ENCODE data around the gene SLC27A3.

The SLC27A3 gene

DNA sequence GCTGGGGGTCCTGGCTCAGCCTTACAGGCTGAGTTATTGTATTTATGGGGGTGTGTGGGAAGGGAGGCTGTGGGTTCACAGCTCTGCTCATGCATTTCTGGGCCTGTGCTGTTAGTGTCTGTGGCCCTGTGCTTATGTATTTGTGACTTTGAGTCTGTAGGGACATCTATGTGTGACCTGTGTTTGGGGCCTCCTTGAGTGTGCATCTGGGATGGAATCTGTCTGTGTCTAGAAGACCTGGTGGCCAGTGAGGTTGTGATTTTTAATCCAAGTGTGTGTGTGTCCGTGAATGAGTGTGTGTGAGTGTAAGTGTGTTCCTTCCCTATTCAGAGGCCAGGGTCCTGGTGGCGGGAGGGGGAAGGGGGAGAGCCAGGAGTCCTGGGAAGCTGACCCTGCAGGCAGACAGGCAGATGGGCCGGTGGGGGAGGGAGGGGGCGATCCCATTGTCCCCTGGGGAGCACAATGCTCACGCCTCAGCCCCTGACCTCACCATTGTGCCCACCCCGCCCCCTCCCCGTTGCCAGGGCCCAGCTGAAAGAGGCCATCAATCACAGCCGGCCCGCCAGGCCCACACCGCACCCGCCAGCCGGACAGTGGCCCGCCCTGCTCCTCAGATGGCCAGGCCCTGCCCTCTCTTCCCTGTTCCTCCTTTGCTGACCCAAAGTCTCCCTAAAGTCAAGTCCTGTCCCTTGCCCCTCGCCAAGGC is 19.6 kb downstream of the SLC27A3 start:
- Histone ChIP-seq H3K9ac (ENCODE audit: low read depth, low read length) (no peak overlapping the region), H3K9me3 (ENCODE audit: control insufficient read depth, insufficient read depth, low read length) (no peaks in the 10 kb centered on the region), H3K27ac (ENCODE audit: low read depth, low read length) (no peak overlapping the region), H3K36me3 (ENCODE audit: control insufficient read depth, insufficient read depth, low read length) (no peaks in the 10 kb centered on the region), H3K4me3 (ENCODE audit: low read depth, low read length) (no peak overlapping the region), H3K27me3 (ENCODE audit: control insufficient read depth, insufficient read depth, low read length) (no peaks in the 10 kb centered on the region), H3K4me1 (ENCODE audit: control insufficient read depth, insufficient read depth, low read length) (peaks cover 21% of the 10 kb centered on the region; the same call in 1 of the 2 replicates)

- Histone ChIP-seq H3K36me3 (ENCODE audit: control insufficient read depth, insufficient read depth, low read length) (no peaks in the 10 kb centered on the region), H3K4me1 (ENCODE audit: control insufficient read depth, insufficient read depth, low read length) (peaks cover 21% of the 10 kb centered on the region; the same call in 1 of the 2 replicates), H3K9ac (ENCODE audit: low read depth, low read length) (no peak overlapping the region), H3K4me3 (ENCODE audit: low read depth, low read length) (no peak overlapping the region), H3K9me3 (ENCODE audit: control insufficient read depth, insufficient read depth, low read length) (no peaks in the 10 kb centered on the region), H3K27ac (ENCODE audit: low read depth, low read length) (no peak overlapping the region), H3K27me3 (ENCODE audit: control insufficient read depth, insufficient read depth, low read length) (no peaks in the 10 kb centered on the region)
These were observed 20.2 kb downstream of the SLC27A3 start for GRCh38 chr1:153795330-153795837.

DNA sequence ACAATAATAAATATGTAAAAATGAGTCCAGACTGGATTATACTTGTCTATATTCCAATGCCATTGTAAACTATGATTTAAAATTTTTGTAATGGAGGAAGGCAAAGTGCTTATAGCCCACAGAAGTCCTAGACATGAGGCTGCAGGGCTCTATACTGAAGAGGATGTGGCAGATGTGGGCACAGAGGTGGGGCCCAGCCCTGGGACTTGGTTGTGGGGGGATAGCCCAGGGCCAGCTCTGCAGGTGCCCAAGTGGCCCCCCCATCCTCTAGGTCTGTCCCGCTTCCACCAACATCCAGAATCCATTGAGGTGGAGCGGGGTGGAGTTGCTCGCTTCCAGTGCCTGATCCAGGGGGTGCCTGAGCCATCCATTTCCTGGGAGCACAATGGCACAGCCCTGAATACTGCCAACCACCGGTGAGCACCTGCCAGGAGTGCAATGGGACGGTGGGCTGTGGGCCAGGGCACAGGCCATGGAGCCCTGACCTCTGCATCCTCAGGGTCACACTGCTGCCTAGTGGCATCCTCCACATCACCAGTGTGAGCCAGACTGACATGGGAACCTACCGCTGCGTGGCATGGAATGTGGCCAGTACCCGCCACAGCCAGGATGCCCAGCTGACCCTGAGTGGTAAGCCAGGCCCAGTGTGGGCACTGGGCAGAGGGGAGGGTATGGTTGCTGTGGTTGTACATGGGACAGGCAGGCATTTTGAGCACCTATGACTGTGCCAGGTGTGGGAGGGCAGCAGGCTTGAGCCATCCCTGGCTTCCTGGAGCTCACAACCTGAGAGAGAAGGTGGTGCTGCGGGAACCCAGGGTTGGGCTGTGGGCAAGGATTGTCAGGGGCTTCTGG is 21.0 kb downstream of the SLC27A3 start:
- Histone ChIP-seq H3K4me1 (ENCODE audit: control insufficient read depth, insufficient read depth, low read length) (peaks cover 21% of the 10 kb centered on the region; the same call in 1 of the 2 replicates), H3K9me3 (ENCODE audit: control insufficient read depth, insufficient read depth, low read length) (no peaks in the 10 kb centered on the region), H3K27ac (ENCODE audit: low read depth, low read length) (no peak overlapping the region), H3K9ac (ENCODE audit: low read depth, low read length) (no peak overlapping the region), H3K4me3 (ENCODE audit: low read depth, low read length) (no peak overlapping the region), H3K36me3 (ENCODE audit: control insufficient read depth, insufficient read depth, low read length) (no peaks in the 10 kb centered on the region), H3K27me3 (ENCODE audit: control insufficient read depth, insufficient read depth, low read length) (no peaks in the 10 kb centered on the region)

GRCh38 chr1:153796786-153797659 is 21.8 kb downstream of the SLC27A3 start:
- no peak overlapping the region for H3K27ac ChIP-seq (ENCODE audit: low read depth, low read length)
- H3K27me3 ChIP-seq (ENCODE audit: control insufficient read depth, insufficient read depth, low read length) = no peaks in the 10 kb centered on the region
- H3K4me3 ChIP-seq (ENCODE audit: low read depth, low read length) = no peak overlapping the region
- H3K9ac ChIP-seq (ENCODE audit: low read depth, low read length) = no peak overlapping the region
- no peaks in the 10 kb centered on the region for H3K9me3 ChIP-seq (ENCODE audit: control insufficient read depth, insufficient read depth, low read length)
- no peaks in the 10 kb centered on the region for H3K36me3 ChIP-seq (ENCODE audit: control insufficient read depth, insufficient read depth, low read length)
- peaks cover 21% of the 10 kb centered on the region; the same call in 1 of the 2 replicates for H3K4me1 ChIP-seq (ENCODE audit: control insufficient read depth, insufficient read depth, low read length)

DNA sequence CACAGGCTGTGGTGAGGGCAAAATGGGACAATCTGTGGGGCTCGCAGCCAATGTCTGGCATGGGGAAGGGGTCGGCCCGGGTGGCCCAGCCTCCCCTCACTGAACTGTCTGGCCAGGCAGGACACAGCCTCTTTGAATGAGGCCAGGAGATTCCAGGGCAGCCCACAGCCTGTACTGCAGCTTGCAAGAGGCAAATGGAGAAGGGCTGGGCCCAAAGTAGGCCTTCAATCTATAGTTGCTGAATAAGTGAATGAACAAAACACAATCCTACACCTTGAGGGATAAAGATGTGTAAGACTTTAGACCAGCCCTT is 23.2 kb downstream of the SLC27A3 start:
- Histone ChIP-seq H3K9me3 (ENCODE audit: control insufficient read depth, insufficient read depth, low read length) (no peaks in the 10 kb centered on the region), H3K9ac (ENCODE audit: low read depth, low read length) (no peak overlapping the region), H3K27ac (ENCODE audit: low read depth, low read length) (no peak overlapping the region), H3K36me3 (ENCODE audit: control insufficient read depth, insufficient read depth, low read length) (no peaks in the 10 kb centered on the region), H3K4me1 (ENCODE audit: control insufficient read depth, insufficient read depth, low read length) (peaks cover 14% of the 10 kb centered on the region; the same call in 1 of the 2 replicates), H3K4me3 (ENCODE audit: low read depth, low read length) (no peak overlapping the region), H3K27me3 (ENCODE audit: control insufficient read depth, insufficient read depth, low read length) (no peaks in the 10 kb centered on the region)

DNA sequence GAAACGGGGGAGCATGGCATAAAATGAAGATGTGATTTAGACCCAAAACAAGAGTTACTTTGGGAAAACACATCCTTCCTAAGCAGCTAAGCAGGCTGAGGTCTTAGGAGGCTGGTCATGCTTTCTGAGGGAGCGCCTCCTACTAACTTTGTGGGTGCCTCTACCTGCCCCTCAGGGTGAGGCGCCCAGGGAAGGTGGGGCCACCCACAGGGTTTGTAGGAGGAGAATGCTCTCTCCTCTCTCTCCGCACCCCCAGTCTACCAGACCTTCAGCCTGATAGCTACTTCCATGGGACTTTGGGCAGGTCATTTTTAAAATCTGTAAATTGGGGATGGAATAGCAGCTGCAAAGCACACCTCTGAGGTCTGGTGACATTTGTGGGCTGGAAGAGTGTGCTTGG is 23.8 kb downstream of the SLC27A3 start:
- Histone ChIP-seq H3K27ac (ENCODE audit: low read depth, low read length) (no peak overlapping the region), H3K9ac (ENCODE audit: low read depth, low read length) (no peak overlapping the region), H3K27me3 (ENCODE audit: control insufficient read depth, insufficient read depth, low read length) (no peaks in the 10 kb centered on the region), H3K36me3 (ENCODE audit: control insufficient read depth, insufficient read depth, low read length) (no peaks in the 10 kb centered on the region), H3K4me3 (ENCODE audit: low read depth, low read length) (no peak overlapping the region), H3K4me1 (ENCODE audit: control insufficient read depth, insufficient read depth, low read length) (peaks cover 10% of the 10 kb centered on the region; the same call in 1 of the 2 replicates), H3K9me3 (ENCODE audit: control insufficient read depth, insufficient read depth, low read length) (no peaks in the 10 kb centered on the region)

DNA sequence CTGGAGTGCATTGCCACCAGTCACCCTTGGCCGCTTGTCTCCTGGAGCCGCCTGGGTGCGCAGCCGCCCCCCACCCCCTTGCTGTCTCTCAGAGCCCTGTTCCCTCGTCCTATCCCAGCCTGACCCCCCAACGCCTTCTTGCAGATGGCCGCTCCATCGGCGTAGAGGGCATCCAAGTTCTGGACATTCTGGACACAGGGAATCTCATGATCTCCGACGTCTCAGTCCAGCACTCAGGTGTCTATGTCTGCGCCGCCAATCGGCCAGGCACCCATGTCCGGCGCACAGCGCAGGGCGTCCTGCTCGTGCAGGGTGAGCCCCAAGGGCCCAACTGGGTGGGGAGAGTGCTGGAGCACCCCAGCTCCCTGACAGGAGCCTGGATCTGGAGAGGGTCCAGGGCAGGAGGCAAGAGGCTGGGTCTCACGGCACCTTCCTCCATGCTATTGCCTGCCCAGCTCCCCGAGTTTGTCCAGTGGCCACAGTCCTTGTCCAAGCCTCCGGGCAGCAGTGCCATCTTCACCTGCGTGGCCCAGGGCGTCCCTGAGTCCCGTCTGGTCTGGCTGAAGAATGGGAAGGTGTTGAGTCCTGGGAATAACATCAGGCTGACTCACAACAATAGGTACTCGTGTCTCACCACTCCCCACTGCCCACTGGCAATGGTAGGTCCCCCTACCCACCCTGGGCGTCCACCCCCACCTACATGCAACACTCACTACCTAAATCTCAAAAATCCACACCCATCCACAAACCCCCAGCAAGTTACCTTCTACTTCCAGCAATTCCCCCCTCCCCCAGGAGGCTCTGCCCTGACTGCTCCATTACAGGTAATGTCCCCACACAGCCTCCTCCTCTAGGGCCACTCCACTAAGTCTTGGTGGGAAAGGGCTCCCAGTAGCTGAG is 24.6 kb downstream of the SLC27A3 start:
- Histone ChIP-seq H3K4me3 (ENCODE audit: low read depth, low read length) (no peak overlapping the region), H3K9ac (ENCODE audit: low read depth, low read length) (no peak overlapping the region; the same call in 1 of the 2 replicates), H3K9me3 (ENCODE audit: control insufficient read depth, insufficient read depth, low read length) (no peaks in the 10 kb centered on the region), H3K4me1 (ENCODE audit: control insufficient read depth, insufficient read depth, low read length) (peaks cover 4% of the 10 kb centered on the region; the same call in 1 of the 2 replicates), H3K27ac (ENCODE audit: low read depth, low read length) (no peak overlapping the region), H3K27me3 (ENCODE audit: control insufficient read depth, insufficient read depth, low read length) (no peaks in the 10 kb centered on the region), H3K36me3 (ENCODE audit: control insufficient read depth, insufficient read depth, low read length) (no peaks in the 10 kb centered on the region)

- H3K9me3 ChIP-seq (ENCODE audit: control insufficient read depth, insufficient read depth, low read length) = no peaks in the 10 kb centered on the region
- no peaks in the 10 kb centered on the region for H3K4me1 ChIP-seq (ENCODE audit: control insufficient read depth, insufficient read depth, low read length)
- no peak overlapping the region for H3K4me3 ChIP-seq (ENCODE audit: low read depth, low read length)
- no peak overlapping the region for H3K9ac ChIP-seq (ENCODE audit: low read depth, low read length)
- no peaks in the 10 kb centered on the region for H3K27me3 ChIP-seq (ENCODE audit: control insufficient read depth, insufficient read depth, low read length)
- H3K27ac ChIP-seq (ENCODE audit: low read depth, low read length) = no peak overlapping the region
- no peaks in the 10 kb centered on the region for H3K36me3 ChIP-seq (ENCODE audit: control insufficient read depth, insufficient read depth, low read length)
These were observed 25.3 kb downstream of the SLC27A3 start for GRCh38 chr1:153800516-153800915.

GRCh38 chr1:153801028-153801625 is 25.9 kb downstream of the SLC27A3 start:
- H3K4me1 ChIP-seq (ENCODE audit: control insufficient read depth, insufficient read depth, low read length) = no peaks in the 10 kb centered on the region
- H3K4me3 ChIP-seq (ENCODE audit: low read depth, low read length) = no peak overlapping the region
- H3K9ac ChIP-seq (ENCODE audit: low read depth, low read length) = no peak overlapping the region
- H3K9me3 ChIP-seq (ENCODE audit: control insufficient read depth, insufficient read depth, low read length) = no peaks in the 10 kb centered on the region
- H3K27me3 ChIP-seq (ENCODE audit: control insufficient read depth, insufficient read depth, low read length) = no peaks in the 10 kb centered on the region
- no peak overlapping the region for H3K27ac ChIP-seq (ENCODE audit: low read depth, low read length)
- no peaks in the 10 kb centered on the region for H3K36me3 ChIP-seq (ENCODE audit: control insufficient read depth, insufficient read depth, low read length)

All from HUES48 (cell line).